ENCODE results near the gene OLFML3.

OLFML3 gene

DNA sequence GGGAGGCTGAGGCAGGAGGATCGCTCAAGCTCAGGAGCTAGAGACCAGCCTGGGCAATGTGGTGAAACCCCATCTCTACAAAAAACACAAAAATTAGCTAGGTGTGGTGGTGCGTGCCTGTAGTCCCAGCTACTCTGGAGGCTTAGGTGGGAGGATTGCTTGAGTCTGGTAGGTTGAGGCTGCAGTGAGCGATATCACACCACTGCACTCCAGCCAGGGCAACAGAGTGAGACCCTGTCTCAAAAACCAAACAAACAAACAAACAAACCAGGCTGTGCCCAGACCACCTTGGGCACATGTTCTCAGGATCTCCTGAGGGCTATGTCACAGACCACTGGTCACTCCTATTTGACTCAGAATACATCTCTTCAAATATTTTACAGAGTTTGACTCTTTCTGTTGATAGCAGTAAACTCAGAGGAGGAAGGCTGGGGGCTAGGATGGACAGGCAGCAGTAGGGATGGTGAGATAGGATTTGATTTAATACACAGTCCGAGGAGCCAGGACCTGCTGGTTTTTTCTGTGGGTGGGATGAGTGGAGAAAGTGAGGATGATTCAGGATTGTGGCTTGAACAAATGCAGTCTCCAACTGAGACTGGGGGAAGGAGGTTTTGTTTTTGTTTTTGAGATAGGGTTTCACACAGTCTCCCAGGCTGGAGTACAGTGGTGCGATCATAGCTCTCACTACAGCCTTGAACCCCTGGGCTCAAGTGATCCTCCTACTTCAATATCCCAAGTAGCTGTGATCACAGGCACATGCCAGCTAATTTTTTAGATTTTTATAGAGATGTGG is 46.5 kb downstream of the OLFML3 start:
- DNase-seq (ENCODE audit: low spot score): no peak

DNA sequence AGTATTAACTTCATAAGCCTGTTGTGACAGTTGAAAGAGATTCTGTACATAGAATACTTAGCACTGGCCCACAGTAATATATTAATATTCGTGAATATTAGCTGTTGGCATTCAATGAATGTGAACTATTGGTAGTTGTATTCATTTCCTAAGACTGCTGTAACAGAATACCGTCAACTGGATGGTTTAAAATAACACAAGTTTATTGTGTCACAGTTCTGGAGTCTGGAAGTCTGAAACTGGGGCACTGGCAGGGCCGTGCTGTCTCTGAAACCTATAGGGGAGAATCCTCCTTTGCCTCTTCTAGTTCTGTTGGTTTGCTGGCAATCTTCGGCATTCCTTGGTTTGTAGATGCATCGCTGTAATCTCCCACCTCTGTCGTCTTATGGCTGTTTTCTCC is 47.5 kb downstream of the OLFML3 start:
- DNase-seq (ENCODE audit: low spot score): no peak

Measured in globus pallidus (tissue), 1 donor.